PFSK-1 (cell line): Measurements from ENCODE around the gene RPS19BP1.

Source experiments
- FOXP2 ChIP-seq: optimal IDR thresholded peaks from 2 replicates; pipeline ENCODE3; 2011; ENCODE audit warnings: borderline replicate concordance, control low read depth, inconsistent platforms; ENCODE audit not compliant: insufficient read depth; ENCODE audit errors: extremely low read length, extremely low read depth
- POLR2AphosphoS5 ChIP-seq: IDR thresholded peaks from 2 replicates; pipeline ENCODE4 v1.6.1; 2012; ENCODE audit warnings: low read depth, mild to moderate bottlenecking, control low read depth, low read length, moderate library complexity
- SIN3A ChIP-seq: IDR thresholded peaks from 2 replicates; pipeline ENCODE4 v1.6.1; 2012; ENCODE audit warnings: mild to moderate bottlenecking, low read length, moderate library complexity, borderline replicate concordance; ENCODE audit not compliant: insufficient read depth
- TAF1 ChIP-seq: IDR thresholded peaks from 2 replicates; pipeline ENCODE4 v1.6.1; 2012; ENCODE audit warnings: low read length, control low read depth, borderline replicate concordance; ENCODE audit not compliant: insufficient read depth
- TF ChIP-seq, protein P1 (sequence below), 2 experiments: IDR thresholded peaks; 2 replicates each; pipeline versions ENCODE4 v1.6.1 to v1.8.0; 2011 to 2012; ENCODE audit warnings: low read depth in 2 of 2, low read length in 2 of 2, control low read depth in 1 of 2, inconsistent platforms in 1 of 2, mild to moderate bottlenecking in 1 of 2, moderate library complexity in 1 of 2; ENCODE audit not compliant: insufficient read depth in 1 of 2

RPS19BP1 gene

DNA sequence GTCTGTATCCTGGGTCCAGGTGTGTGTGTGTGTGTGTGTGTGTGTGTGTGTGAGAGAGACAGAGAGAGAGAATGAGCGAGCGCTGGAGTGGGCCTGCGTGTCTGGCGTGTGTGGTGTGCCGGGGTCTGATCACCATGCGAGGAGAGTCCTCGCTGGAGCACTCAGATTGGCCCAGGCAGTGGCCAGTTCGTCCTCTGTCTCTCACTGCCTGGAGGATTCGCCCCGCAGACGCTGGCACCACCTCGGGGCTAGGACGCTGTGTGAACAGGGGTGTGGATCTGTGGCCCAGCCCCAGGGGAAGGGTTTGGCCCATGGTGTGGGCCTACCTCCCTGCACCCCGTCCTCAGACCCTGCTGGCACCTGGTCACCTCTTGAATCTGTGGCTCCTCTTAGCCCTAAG is 26.4 kb upstream of the RPS19BP1 start:
- no peak for TF ChIP-seq POLR2AphosphoS5
- TF ChIP-seq SIN3A: no peak
- no peak for TF ChIP-seq TAF1
- TF ChIP-seq, protein P1, sequence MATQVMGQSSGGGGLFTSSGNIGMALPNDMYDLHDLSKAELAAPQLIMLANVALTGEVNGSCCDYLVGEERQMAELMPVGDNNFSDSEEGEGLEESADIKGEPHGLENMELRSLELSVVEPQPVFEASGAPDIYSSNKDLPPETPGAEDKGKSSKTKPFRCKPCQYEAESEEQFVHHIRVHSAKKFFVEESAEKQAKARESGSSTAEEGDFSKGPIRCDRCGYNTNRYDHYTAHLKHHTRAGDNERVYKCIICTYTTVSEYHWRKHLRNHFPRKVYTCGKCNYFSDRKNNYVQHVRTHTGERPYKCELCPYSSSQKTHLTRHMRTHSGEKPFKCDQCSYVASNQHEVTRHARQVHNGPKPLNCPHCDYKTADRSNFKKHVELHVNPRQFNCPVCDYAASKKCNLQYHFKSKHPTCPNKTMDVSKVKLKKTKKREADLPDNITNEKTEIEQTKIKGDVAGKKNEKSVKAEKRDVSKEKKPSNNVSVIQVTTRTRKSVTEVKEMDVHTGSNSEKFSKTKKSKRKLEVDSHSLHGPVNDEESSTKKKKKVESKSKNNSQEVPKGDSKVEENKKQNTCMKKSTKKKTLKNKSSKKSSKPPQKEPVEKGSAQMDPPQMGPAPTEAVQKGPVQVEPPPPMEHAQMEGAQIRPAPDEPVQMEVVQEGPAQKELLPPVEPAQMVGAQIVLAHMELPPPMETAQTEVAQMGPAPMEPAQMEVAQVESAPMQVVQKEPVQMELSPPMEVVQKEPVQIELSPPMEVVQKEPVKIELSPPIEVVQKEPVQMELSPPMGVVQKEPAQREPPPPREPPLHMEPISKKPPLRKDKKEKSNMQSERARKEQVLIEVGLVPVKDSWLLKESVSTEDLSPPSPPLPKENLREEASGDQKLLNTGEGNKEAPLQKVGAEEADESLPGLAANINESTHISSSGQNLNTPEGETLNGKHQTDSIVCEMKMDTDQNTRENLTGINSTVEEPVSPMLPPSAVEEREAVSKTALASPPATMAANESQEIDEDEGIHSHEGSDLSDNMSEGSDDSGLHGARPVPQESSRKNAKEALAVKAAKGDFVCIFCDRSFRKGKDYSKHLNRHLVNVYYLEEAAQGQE (IDR thresholded peaks at IDR 0.05; ENCODE audit: insufficient read depth in 1 of 2, low read depth in 2 of 2, low read length in 2 of 2): no peak
- TF ChIP-seq FOXP2: no peak

DNA sequence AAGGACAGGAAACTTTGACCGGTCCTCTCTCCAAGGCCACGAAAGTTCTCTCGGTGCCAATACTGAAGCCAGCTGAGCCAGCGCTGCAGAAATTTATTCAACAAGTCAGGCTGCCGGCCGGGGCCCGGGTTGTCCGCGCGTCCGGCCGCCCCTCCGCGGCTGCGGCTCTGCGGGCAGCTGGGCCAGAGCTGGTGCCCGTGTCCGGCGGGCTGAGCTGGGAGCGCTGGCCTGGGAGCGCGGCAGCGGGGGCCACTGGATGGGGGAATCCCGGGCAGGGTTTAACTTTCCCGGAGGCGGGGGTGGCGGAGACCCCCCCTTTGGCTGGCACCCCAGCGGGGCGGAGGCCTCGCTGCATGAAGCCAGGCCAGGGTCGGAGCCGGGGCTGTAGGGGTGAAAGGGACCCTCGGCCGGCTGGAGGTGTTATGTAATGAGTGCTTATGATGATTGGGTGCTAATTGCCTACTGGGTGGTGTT is 25.7 kb upstream of the RPS19BP1 start:
- TF ChIP-seq SIN3A (no peak), POLR2AphosphoS5 (no peak), FOXP2 (no peak), TAF1 (no peak)
- TF ChIP-seq, protein P1 (IDR thresholded peaks at IDR 0.05; ENCODE audit: insufficient read depth in 1 of 2, low read depth in 2 of 2, low read length in 2 of 2): no peak

DNA sequence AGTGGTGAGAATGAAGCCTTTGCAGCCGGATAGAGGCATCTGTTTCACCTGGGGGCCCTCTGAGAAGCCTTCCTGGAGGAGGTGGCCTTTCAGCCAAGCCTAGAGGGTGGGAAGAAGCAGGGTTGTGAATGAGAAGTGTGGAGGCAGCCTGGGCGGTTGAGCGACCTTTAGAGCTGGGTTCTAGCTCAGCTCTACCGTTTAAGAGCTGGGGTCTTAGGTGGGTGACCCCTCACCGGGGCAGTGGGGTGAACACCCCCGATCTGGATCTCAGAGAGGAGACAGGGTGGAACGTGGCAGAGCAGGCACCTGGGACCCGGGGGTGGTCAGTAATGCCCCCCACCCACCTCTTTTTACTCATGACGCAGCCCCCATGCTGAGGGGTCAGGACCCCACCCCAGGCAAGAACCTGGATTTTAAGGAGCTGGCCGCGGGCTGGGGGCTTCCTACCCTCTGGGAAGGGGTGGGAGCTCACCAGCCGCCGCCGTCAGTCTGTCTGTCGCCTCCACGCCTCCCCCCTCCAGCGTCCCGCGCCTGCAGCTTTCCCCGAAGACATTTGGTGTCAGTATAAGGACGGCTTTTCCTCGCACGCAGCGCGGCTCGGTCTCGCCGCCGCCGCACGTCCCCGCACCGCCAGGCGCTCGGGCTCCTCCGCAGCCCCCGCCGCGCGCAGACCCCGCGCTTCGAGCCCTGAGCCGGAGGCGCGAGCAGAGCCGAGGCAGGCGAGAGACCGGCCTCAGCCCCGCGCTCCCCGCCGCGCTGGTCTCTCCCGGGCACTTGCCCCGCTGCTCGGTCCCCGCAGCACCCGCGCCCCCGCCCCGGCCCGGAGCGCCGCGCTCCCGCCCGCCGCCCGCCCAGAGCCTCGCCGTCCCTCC is 24.7 kb upstream of the RPS19BP1 start:
- TF ChIP-seq FOXP2: no peak
- no peak for TF ChIP-seq TAF1
- TF ChIP-seq POLR2AphosphoS5: no peak
- TF ChIP-seq, protein P1 (IDR thresholded peaks at IDR 0.05; ENCODE audit: insufficient read depth in 1 of 2, low read depth in 2 of 2, low read length in 2 of 2): no peak
- TF ChIP-seq SIN3A: no peak

DNA sequence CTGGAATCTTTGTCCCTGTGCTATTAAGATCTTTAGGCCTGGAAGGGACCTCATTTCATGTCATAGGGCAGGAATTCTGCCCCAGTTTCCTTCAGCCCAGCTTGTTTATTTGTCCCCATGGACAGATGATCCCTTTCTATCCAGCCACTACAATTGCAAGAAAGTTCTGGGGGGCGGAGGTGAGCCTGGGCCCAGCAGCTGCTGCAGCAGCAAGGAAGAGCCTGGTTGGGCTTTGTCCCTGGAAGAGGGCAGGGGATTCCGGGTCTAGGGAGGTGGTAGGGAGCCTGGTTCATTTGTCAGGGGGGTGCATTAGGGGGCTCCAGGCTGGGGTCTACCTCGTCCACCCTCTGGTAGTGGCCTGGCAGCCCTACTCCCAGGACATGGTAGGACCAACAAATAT is 21.6 kb upstream of the RPS19BP1 start:
- TF ChIP-seq, protein P1 (IDR thresholded peaks at IDR 0.05; ENCODE audit: insufficient read depth in 1 of 2, low read depth in 2 of 2, low read length in 2 of 2): no peak
- TF ChIP-seq FOXP2: no peak
- TF ChIP-seq TAF1: no peak
- no peak for TF ChIP-seq SIN3A
- TF ChIP-seq POLR2AphosphoS5: no peak

DNA sequence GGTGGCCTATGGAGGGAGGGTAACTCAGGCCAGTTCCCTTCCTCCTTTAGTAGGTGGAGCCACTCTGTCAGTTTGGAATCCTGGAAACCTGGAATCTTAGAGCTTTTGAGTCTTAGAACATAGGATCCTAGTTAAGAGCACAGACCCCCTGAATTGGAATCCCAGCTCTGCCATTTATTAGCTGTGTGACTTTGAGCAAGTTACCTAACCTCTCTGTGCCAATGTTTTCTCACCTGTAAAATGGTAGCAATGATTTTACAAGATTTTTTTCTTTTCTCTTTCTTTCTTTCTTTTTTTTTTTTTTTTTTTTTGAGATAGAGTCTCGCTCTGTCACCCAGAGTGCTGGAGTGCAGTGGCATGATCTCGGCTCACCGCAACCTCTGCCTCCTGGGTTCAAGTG is 20.9 kb upstream of the RPS19BP1 start:
- TF ChIP-seq POLR2AphosphoS5: no peak
- TF ChIP-seq, protein P1 (IDR thresholded peaks at IDR 0.05; ENCODE audit: insufficient read depth in 1 of 2, low read depth in 2 of 2, low read length in 2 of 2): no peak
- no peak for TF ChIP-seq SIN3A
- no peak for TF ChIP-seq FOXP2
- TF ChIP-seq TAF1: no peak
